ENCODE results near the gene VSTM2L. TPM values are rescaled to one million over a fixed set of nuclear protein-coding genes. Genes with fewer than 3 reads are reported as not detected.

Gene VSTM2L
- total and polyA plus RNA-seq, 2 donors (not counting 1 experiment from before 2014, with no cell fraction given): 0.66 to 1.7 TPM

GRCh38 chr20:37903317-37904007 lies 535 bp downstream of the VSTM2L start:
- H3K4me2 ChIP-seq (ENCODE audit: extremely low read depth, insufficient read depth, low read length): peak overlapping the region; percentile 23
- no peak overlapping the region for H3K9ac ChIP-seq (ENCODE audit: insufficient read depth, low read length)
- H2AFZ ChIP-seq (ENCODE audit: low read length): no peak overlapping the region
- H3K4me3 ChIP-seq (replicated peaks in 1 of 4; ENCODE audit: control extremely low read depth in 1 of 4, insufficient read depth in 1 of 4, low read depth in 3 of 4, low read length in 4 of 4): peak overlapping the region in 1 of 4 experiments; percentile 55
- H3K79me2 ChIP-seq (ENCODE audit: control insufficient read depth, insufficient read depth, low read length): no peaks in the 10 kb centered on the region
- no peaks in the 10 kb centered on the region for H4K20me1 ChIP-seq (ENCODE audit: control insufficient read depth, extremely low read depth, insufficient read depth, low read length)
- TF ChIP-seq EZH2 (IDR thresholded peaks at IDR 0.05; ENCODE audit: low read length, missing control alignments) (no peak), CTCF (conservative IDR thresholded peaks at IDR 0.05 in 1 of 2, IDR thresholded peaks at IDR 0.05 in 1 of 2; ENCODE audit: low read depth in 1 of 2, low read length in 2 of 2) (peak in 1 of 2 donors; percentile 18)
- no peak overlapping the region for H3K27ac ChIP-seq (ENCODE audit: insufficient read depth, low read length)
- H3K27me3 ChIP-seq (ENCODE audit: control insufficient read depth, insufficient read depth, low read length): peaks cover 57% of the 10 kb centered on the region
- DNase-seq (ENCODE audit: low read depth in 2 of 2): no peak
- no peaks in the 10 kb centered on the region for H3K9me3 ChIP-seq (ENCODE audit: control insufficient read depth, insufficient read depth, low read depth, low read length)
- H3K4me1 ChIP-seq (ENCODE audit: control insufficient read depth, extremely low read depth, insufficient read depth, low read length): peaks cover 3% of the 10 kb centered on the region
- H3K36me3 ChIP-seq (ENCODE audit: control insufficient read depth, insufficient read depth, low read length): no peaks in the 10 kb centered on the region

- no peaks in the 10 kb centered on the region for H3K9me3 ChIP-seq (ENCODE audit: control insufficient read depth, insufficient read depth, low read depth, low read length)
- no peak overlapping the region for H3K9ac ChIP-seq (ENCODE audit: insufficient read depth, low read length)
- H4K20me1 ChIP-seq (ENCODE audit: control insufficient read depth, extremely low read depth, insufficient read depth, low read length): no peaks in the 10 kb centered on the region
- no peaks in the 10 kb centered on the region for H3K36me3 ChIP-seq (ENCODE audit: control insufficient read depth, insufficient read depth, low read length)
- H3K79me2 ChIP-seq (ENCODE audit: control insufficient read depth, insufficient read depth, low read length): no peaks in the 10 kb centered on the region
- TF ChIP-seq CTCF (conservative IDR thresholded peaks at IDR 0.05 in 1 of 2, IDR thresholded peaks at IDR 0.05 in 1 of 2; ENCODE audit: low read depth in 1 of 2, low read length in 2 of 2) (no peak), EZH2 (IDR thresholded peaks at IDR 0.05; ENCODE audit: low read length, missing control alignments) (no peak)
- DNase-seq (ENCODE audit: low read depth in 2 of 2): no peak
- H3K4me1 ChIP-seq (ENCODE audit: control insufficient read depth, extremely low read depth, insufficient read depth, low read length): peaks cover 3% of the 10 kb centered on the region
- H3K4me3 ChIP-seq (replicated peaks in 1 of 4; ENCODE audit: control extremely low read depth in 1 of 4, insufficient read depth in 1 of 4, low read depth in 3 of 4, low read length in 4 of 4): peak overlapping the region in 1 of 4 experiments; percentile 4
- no peak overlapping the region for H2AFZ ChIP-seq (ENCODE audit: low read length)
- no peak overlapping the region for H3K27ac ChIP-seq (ENCODE audit: insufficient read depth, low read length)
- H3K4me2 ChIP-seq (ENCODE audit: extremely low read depth, insufficient read depth, low read length): no peak overlapping the region
- H3K27me3 ChIP-seq (ENCODE audit: control insufficient read depth, insufficient read depth, low read length): peaks cover 57% of the 10 kb centered on the region
Measured at GRCh38 chr20:37904008-37904642, 1.2 kb downstream of the VSTM2L start.

- H3K79me2 ChIP-seq (ENCODE audit: control insufficient read depth, insufficient read depth, low read length): no peaks in the 10 kb centered on the region
- no peak overlapping the region for H3K4me2 ChIP-seq (ENCODE audit: extremely low read depth, insufficient read depth, low read length)
- H3K9me3 ChIP-seq (ENCODE audit: control insufficient read depth, insufficient read depth, low read depth, low read length): no peaks in the 10 kb centered on the region
- H2AFZ ChIP-seq (ENCODE audit: low read length): no peak overlapping the region
- no peak overlapping the region for H3K4me3 ChIP-seq (replicated peaks in 1 of 4; ENCODE audit: control extremely low read depth in 1 of 4, insufficient read depth in 1 of 4, low read depth in 3 of 4, low read length in 4 of 4)
- peaks cover 52% of the 10 kb centered on the region for H3K27me3 ChIP-seq (ENCODE audit: control insufficient read depth, insufficient read depth, low read length)
- no peak overlapping the region for H3K27ac ChIP-seq (ENCODE audit: insufficient read depth, low read length)
- DNase-seq (ENCODE audit: low read depth in 2 of 2): no peak
- TF ChIP-seq EZH2 (IDR thresholded peaks at IDR 0.05; ENCODE audit: low read length, missing control alignments) (no peak), CTCF (conservative IDR thresholded peaks at IDR 0.05 in 1 of 2, IDR thresholded peaks at IDR 0.05 in 1 of 2; ENCODE audit: low read depth in 1 of 2, low read length in 2 of 2) (no peak)
- peaks cover 3% of the 10 kb centered on the region for H3K4me1 ChIP-seq (ENCODE audit: control insufficient read depth, extremely low read depth, insufficient read depth, low read length)
- no peak overlapping the region for H3K9ac ChIP-seq (ENCODE audit: insufficient read depth, low read length)
- H4K20me1 ChIP-seq (ENCODE audit: control insufficient read depth, extremely low read depth, insufficient read depth, low read length): no peaks in the 10 kb centered on the region
- no peaks in the 10 kb centered on the region for H3K36me3 ChIP-seq (ENCODE audit: control insufficient read depth, insufficient read depth, low read length)
Measured at GRCh38 chr20:37904845-37905373, 2.0 kb downstream of the VSTM2L start.

Data from fibroblast of lung (primary cell).